Keratinocyte (primary cell): ENCODE results near the gene WNT4.

ENCODE experiments used
- CTCF ChIP-seq, 3 experiments: IDR thresholded peaks in 1 of 3; conservative IDR thresholded peaks in 1 of 3; optimal IDR thresholded peaks in 1 of 3; 2 replicates in 2 of 3; 3 replicates in 1 of 3; pipeline versions ENCODE3 to v1.5.1; 2011; ENCODE audit warnings: low read length in 3 of 3, mild to moderate bottlenecking in 3 of 3, moderate library complexity in 2 of 3, control low read depth in 1 of 3, inconsistent platforms in 1 of 3; ENCODE audit not compliant: insufficient read depth in 2 of 3; ENCODE audit errors: extremely low read depth in 1 of 3
- EZH2 ChIP-seq: IDR thresholded peaks from one replicate; pipeline ENCODE4 v1.6.1; 2012; ENCODE audit warnings: inconsistent platforms, mild to moderate bottlenecking, low read length, moderate library complexity

- TF ChIP-seq EZH2 (no peak), CTCF (optimal IDR thresholded peaks at IDR 0.05 in 1 of 3, IDR thresholded peaks at IDR 0.05 in 1 of 3, conservative IDR thresholded peaks at IDR 0.05 in 1 of 3; ENCODE audit: extremely low read depth in 1 of 3, insufficient read depth in 2 of 3, low read length in 3 of 3) (no peak)
Measured at GRCh38 chr1:22089787-22090186, 53.1 kb downstream of the WNT4 start.
